Skeletal muscle cell (primary cell): ENCODE results near the gene SPIRE2.

ENCODE experiments used
- DNase-seq: peaks from one replicate; pipeline ENCODE4 v3.0.0-alpha.2; 2010; ENCODE audit warnings: low read depth
- H3K4me3 ChIP-seq: 2 replicates; pipeline ENCODE4 v1.5.1; 2011; ENCODE audit warnings: low read depth, mild to moderate bottlenecking, control low read depth, low read length, moderate library complexity

SPIRE2 gene

DNA sequence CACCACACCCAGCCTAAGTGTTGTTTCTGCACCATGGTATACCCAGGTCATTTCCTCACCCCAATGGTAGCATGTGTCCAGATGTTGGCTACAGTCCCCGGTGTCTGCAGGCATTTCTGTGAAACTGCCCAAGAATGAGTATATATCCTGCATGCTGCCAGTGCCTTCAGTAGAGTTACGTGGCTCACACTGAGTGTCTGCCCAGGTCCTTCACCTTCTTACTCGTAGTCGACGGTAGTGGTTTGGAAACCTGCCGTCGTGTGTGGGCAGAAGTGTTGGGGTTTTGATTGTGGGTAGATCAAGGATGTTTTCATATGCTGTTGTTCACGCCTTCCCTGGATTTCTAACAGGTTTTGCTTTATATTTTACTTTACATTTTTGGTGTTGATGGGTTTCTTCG lies 61.9 kb downstream of the SPIRE2 start:
- no peak for DNase-seq
- no peak overlapping the region for H3K4me3 ChIP-seq

DNA sequence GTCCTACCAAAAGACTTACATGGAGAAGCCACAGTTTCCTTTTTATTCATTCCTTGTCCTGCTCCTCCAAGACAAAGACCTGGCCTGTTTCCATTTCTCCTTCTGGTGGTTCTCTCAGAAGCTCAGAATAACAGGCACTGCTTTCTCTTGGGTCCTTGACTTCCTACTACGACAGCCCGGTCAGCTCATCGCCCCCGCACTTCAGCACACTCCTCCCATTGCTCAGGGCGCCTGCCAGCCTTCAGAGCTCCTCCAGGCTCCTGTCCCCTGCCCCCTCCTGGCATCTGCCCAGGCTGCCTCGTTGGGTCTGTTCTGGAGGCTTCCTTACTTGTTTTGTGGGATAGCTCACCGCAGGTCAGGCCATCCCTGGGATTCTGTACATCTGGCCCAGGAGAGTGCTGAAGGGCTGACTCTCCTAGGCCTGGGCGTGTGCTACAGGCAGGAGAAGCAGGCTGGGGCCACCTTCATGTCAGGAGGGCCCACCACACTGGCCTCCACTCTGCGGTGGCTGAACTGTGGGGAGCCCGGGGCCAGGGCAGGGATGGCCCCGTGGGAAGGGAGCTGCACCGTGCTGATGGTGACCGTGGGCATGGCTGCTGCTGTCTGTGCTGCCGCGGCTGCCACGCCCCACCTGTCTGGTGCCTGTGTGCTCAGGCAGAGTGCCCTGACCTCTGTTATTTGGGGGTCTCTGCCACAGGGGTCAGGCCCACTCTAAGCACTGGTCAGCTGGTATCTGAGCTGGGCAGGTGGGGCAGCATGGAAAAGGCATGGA lies 62.8 kb downstream of the SPIRE2 start:
- no peak overlapping the region for H3K4me3 ChIP-seq
- no peak for DNase-seq

DNA sequence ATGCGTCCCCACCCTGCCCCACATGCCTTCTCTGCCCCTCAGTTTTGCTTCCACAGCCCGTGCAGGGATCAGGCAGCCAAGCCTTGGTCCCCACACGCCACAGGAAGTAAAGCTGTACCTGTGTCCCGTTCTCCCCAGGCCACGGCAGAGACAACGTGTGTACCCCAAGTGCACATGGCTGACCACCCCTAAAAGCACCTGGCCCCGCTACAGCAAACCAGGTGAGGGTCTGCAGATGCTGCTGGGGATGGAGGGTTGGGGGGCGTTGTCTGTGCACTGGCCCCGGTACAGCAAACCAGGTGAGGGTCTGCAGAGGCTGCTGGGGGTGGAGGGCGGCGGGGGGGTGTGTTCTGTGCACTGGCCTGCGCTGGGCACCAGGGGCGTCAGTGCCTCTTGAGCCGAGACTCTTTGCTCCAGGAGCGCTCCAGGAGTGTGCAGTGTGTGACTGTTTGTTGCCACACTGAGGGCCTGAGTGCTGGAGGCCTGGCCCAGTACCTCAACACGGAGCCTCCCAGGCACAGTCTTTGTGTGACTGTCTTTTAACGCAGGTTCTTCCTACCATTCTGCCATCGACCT lies 63.9 kb downstream of the SPIRE2 start:
- H3K4me3 ChIP-seq: no peak overlapping the region
- DNase-seq: no peak

DNA sequence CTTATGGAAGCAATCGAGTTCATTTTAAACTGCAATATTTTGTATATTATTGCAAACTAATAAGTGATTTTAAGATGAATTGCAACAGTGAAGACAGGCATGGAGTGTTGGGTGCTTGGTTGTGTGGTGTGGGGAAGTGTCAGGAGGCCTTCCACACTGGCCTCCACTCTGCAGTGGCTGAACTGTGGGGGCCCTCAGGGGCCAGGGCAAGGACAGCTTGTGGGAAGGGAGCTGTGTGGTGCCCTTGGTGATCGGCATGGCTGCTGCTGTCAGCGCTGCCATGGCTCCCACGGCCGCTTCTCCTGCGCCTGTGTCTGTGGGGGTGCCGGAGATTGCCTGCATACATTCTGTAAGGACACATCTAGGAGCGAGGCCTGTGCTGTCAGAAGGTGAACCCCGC lies 64.4 kb downstream of the SPIRE2 start:
- no peak overlapping the region for H3K4me3 ChIP-seq
- DNase-seq: no peak

DNA sequence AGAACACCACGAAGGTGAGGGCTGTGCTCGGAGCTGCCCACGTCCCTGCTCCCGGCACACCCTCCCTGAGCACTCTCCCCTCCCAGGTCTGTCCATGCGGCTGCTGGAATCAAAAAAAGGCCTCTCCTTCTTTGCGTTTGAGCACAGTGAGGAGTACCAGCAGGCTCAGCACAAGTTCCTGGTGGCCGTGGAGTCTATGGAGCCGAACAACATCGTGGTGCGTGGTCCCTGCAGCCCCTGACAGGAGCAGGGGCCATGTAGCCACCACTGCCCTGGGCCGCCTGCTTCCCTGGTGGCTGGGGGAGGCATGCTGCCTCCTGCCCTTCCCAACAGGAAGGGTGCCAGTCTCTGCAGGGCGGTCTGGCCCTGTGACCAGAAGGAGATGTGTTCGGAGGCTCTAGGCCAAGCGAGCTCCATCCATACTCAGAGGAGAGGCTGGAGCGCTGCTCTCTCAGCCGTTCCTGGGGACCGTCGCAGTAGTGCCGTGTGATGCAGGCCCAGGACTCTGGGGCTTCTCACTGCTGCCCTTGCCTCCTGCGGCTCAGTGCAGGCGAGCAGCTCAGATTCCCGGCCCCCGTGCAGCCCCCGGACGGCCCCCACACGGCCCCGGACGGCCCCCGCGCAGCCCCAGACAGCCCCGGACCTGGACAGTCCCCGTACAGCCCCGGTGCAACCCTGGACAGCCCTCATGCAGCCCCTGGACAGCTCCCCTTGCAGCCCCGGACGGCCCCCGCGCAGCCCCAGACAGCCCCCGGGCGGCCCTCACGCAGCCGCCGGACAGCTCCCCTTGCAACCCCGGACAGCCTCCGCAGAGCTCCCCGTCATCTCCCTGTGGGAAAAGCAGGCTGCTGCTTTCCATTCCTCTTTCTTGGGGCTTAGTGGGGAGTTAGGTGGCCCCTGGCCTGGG lies 65.6 kb downstream of the SPIRE2 start:
- H3K4me3 ChIP-seq: no peak overlapping the region
- DNase-seq: no peak

DNA sequence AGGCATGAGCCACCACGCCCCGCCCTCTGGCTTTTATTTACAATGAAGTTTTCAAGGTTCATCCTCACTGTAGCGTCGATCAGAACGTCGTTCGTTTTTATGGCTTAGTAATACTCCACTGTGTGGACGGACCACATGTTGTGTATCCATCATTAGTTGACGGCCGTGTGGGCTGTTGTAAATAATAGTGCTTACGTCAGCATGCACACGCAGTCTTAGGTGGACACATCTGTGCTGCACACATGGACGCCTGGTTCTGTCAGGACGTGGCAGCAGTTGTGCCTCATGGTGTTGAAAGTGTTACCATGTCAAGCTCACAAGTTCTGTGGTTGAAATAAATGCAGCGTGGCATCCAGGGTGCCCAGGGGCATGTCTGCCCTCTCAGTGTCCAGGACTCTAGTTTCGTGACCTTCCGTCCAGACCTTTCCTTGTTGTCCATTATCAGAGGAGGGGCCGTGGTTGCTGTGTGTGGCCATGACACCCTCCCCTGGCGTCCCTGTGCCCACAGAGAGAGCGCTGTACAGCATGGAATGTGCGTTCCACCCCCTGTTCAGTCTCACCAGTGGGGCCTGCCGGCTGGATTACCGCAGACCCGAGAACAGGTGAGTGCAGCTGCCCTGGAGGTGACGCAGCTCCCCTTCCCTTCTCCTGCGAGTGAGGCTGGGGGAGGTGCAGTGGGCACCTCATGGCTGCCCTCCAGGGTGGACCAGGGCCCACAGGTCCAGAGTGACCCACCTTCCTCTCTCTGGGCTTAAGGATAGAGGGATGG lies 67.4 kb downstream of the SPIRE2 start:
- no peak for DNase-seq
- no peak overlapping the region for H3K4me3 ChIP-seq

DNA sequence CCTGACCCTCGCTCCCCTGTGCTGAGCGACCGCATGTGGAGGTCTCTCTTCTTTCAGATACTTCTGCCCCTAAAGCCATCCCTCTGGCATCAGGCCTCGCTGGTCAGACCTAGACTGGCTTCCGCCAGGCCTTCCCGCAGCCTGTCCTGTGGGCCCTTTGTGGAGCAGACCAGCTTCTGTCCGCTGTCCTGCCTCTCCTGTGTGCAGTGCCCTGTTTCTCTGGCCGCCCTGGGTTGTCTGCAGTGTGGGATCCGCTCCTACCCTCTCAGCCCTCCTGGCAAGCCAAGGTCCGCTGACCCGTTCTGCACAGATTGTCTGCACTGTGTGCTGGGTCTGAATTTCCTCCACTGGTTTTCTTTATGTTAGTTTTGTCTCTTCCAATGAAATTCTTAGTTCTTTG lies 68.9 kb downstream of the SPIRE2 start:
- no peak for DNase-seq
- H3K4me3 ChIP-seq: no peak overlapping the region

DNA sequence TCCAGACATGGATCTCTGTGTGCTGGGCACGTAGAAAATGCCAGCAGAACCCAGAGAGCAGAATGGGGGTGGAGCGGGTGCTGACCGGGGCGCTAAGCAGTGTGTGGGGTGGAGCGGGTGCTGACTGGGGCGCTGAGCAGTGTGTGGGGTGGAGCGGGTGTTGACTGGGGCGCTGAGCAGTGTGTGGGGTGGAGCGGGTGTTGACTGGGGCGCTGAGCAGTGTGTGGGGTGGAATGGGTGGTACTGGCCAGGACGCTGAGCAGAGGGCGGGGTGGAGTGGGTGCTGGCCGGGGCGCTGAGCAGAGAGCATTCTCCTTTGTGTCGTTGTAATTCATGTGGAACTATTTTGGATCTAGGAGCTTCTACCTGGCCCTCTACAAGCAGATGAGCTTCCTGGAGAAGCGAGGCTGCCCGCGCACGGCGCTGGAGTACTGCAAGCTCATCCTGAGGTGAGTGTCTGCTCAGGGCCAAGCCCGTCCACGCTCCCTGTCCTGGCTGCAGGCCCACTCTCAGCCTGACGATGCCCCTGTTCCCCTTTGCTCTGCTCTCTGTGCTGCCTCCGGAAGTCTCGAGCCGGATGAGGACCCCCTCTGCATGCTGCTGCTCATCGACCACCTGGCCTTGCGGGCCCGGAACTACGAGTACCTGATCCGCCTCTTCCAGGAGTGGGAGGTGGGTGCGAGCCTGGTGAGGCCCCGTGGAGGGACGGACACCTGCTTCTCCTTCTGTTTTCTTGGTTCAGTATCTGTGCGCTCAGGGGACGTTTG lies 70.1 kb downstream of the SPIRE2 start:
- H3K4me3 ChIP-seq: no peak overlapping the region
- DNase-seq: no peak

DNA sequence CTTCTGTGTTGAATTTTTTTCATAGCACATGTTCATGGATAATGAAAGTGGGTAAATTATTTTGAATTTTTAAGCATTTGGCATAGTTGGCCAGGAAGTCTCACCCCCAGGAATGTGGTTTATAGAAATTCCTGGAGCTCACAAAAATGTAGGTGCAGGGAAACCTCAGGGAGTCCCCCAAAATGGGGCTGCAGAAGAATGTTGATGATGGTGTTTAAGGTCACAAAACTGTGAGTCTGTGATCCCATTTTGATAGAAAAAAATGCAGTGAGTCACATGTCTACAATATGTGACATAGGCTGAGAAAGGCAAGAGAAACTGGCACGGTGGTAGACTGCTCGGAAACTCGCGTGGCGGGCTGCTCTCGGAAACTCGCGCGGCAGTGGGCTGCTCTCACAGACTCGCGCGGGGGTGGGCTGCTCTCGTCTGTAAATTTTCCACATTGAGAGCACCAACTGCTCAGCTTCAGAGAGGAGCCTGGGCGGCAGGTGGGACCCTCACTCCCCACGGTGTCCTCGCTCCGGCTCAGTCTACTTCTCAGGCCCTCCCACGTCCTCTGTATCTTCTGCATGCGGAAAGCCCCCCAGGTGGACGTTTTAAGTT lies 71.7 kb downstream of the SPIRE2 start:
- H3K4me3 ChIP-seq: no peak overlapping the region
- no peak for DNase-seq

DNA sequence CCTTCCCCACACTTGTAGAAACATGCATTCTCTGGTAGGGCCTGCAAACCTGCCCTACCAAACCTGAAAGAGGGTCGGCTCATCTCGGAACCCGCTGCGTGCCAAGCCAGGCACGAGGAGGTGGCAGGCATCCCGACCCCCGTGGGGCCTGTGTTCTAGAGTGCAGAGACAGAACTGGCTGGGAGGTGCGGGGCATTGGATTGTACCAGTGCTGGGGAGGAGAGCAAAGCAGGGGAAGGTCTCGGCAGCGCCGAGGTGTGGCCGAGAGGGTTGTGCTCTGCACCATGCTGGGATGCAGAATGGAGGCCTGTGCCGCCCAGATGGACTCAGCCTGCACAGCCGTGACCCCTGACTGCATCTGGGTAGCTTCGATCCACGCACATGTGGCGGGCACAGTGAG lies 72.6 kb downstream of the SPIRE2 start:
- DNase-seq: no peak
- H3K4me3 ChIP-seq: no peak overlapping the region

DNA sequence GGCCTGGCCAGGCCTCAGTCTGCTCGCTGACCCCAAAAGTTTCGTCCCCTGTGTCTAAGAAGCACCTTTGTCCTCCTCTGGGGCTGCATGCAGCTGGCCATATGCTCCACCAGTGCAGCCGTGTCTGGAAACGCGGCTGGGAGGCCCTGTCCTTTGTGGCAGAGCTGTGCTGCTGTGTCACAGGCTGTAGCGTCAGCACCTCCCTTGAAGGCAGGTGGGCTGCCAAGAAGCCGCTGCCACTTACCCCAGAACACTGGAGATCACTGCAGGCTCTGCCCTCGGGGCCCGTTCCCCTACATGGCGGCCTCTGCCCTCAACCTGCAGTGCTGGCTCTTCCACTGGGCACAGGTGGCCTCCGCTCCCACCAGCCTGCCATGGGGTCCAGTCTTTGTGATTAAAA lies 74.7 kb downstream of the SPIRE2 start:
- no peak overlapping the region for H3K4me3 ChIP-seq
- DNase-seq: no peak

DNA sequence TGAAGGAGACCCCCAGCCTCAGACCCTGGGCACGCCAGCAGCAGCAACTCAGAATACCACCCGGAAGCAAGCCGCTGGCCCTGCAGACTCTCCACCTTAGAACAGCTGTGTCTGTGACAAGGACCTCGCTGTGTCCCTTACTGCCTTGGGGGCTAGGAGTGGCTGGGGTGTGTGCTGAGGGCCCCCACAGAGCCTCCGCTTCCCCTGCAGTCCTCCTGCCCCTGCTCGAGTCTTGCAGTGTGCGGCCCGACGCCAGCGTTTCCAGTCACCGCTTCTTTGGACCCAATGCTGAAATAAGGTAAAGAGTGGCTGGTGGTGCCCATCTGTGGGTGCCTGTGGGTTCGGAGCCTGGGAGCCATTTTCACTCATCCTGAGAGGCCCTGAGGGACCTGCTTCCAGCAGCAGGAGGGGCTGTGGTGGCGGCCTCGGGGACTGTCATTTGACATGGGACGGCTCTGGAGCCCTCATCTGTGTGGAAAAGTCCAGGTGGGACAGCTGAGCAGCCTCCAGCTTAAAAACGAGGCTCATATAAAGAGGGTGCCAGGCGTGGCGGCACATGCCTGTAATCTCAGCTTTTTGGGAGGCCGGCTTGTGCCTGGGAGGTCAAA lies 75.7 kb downstream of the SPIRE2 start:
- H3K4me3 ChIP-seq: no peak overlapping the region
- no peak for DNase-seq

DNA sequence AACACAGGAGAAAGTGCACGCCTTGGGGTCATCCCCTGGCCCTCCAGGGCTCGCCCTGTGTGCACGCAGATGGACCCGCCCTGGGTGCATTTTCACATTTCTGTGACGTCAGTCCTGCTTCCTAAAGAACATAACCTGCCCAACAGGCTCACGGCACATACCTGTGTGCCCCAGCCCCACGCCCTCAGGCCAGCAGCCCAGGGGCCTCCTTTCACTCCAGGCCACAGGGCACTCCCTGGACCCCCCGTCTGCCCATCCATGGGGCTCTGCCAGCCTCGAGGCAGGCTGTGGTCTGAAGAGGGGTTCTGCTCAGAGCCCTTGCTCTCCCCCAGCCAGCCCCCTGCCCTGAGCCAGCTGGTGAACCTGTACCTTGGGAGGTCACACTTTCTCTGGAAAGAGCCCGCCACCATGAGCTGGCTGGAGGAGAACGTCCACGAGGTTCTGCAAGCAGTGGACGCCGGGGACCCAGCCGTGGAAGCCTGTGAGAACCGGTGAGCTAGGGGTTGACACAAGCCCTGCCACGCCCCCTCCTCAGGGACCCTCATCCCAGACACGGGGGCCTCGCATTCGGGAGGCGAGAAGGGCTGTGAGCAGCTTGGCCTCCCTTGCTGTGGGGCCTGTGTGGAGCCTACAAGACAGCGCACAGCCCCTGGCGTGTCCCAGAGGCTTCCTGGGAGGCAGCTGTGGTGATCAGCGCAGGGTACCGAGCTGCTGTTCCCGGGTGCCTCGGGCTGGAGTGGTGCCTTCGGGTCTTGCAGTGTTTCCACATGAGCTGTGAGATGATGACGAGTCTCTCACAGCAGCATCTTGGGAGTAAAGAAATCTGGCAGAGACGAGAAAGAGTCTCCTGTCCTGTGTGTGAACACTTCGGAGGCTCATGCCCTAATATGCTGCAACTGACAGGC lies 76.6 kb downstream of the SPIRE2 start:
- no peak overlapping the region for H3K4me3 ChIP-seq

DNA sequence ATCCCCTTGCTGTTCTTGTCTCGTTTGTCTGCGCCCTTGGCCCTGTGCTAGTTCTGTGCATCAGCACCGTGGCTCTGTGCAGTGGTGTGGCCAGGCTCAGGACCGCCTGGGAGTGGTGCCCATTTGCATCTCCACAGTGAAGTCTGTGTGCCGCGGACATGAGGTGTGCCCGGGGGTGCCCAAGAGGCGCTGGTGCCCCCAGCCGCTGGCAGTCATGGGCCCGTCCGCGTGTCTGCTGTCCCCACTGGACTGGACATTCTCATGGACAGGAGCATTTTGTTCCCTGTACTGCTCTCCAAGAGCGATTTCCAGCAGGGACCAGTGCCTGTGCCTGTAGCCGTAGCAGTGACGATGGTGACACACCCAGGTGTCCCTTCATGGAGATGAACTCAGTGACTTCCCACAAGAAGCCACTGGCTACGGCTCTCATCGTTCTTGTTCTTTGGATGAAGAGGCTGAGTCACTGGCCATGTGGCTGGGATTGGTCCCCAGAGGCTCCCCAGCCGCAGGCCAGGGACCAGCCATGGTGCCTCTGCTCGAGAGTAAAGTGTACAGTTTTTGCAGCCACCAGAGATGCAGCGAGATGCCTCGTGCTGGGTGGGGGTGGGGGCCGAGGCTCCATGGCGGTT lies 77.3 kb downstream of the SPIRE2 start:
- no peak for DNase-seq
- H3K4me3 ChIP-seq: no peak overlapping the region

More for the DNA sequence above, 76.6 kb downstream of the SPIRE2 start:
- DNase-seq: no peak

DNA sequence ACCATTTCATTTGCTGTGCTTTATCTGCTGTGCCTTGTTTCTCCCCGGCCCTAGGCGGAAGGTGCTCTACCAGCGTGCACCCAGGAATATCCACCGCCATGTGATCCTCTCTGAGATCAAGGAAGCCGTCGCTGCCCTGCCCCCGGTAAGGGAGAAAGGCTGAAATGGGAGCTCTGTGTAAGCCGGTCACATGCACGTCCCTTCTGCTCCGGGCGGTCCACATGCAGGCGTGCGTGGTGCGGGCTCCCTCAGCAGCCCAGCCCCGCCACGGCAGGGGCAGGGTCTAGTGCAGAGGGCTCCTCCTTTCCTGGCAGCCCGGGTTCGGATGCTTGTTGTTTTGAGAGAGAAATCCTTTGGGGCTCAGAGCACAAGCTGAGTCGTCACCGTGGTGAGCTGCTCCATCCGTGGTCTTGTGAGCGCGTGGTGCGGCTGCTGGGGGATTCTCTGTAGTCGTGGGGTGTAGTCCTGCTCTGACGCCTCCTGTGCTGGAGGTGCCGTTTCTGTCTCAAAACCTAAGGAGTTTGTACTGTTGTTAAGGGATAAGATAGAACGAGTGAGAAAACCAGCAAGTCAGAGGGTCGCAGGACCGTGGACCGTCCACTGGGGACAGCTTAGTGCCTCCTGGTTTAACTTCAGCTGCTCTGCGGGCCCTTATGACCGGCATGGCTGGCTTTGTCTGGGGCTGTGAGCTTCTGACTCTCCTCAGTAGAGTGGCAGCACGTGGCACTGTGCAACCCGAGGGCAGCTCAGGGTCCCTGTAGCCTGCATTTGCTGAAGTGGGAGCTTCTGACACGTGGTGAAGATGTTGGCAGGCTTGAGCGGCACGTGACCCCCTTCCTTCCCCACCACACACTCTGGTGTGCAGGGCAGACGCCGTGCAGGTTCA lies 78.1 kb downstream of the SPIRE2 start:
- no peak overlapping the region for H3K4me3 ChIP-seq
- DNase-seq: no peak
